ENCODE results near the gene UBE2QL1. TPM values are rescaled to one million over a fixed set of nuclear protein-coding genes. Genes with fewer than 3 reads are reported as not detected.

UBE2QL1 gene
- total and polyA plus RNA-seq, 2 donors (not counting 1 experiment from before 2014, with no cell fraction given): 0.33 to 1.7 TPM

DNA sequence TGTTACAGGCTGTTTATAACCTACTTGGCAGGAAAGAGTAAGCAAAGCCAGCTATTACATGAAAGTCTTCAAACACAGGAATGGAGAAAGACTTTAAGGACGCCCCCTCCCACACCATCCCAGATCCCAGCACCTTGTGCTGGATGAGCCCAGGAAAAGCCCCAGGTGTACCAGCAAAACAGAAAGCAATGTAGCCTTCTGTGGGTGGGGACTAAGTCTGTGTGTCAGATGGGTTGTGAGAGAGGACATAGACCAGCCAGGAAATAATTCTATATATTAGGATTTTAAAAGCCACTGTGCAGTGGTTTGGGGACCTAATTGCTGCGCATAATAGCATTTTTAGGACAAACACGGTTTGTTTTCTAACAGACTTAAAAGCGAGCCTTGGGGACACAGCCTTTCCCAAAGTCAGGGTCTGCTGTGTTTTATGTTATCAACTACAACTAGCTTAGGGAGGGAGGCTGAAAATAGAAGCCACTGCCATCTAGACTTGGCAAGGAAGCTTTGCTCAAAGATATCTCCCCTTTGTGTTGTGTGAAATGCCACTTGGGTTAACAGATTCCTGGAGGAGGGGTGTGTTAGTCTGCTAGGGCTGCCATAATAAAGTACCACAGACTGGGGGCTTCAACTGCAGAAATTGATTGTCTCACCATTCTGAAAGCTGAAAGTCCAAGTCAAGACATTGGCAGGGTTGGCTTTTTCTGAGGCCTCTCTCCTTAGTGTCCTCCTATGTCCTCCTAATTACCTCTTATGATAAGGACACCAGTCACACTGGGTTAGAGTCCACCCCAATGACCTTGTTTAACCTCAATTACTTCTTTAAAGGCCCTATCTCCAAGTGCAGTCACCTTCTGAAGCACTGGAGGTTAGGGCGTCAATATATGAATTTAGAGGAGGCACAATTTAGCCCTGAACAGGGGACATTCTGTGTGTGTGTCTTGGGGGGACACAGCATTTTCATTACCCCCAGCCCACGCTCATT is 17.2 kb upstream of the UBE2QL1 start:
- no peak for TF ChIP-seq EZH2 (IDR thresholded peaks at IDR 0.05; ENCODE audit: borderline replicate concordance, insufficient read depth, low read depth, low read length, poor library complexity, severe bottlenecking)
- TF ChIP-seq, protein P1, sequence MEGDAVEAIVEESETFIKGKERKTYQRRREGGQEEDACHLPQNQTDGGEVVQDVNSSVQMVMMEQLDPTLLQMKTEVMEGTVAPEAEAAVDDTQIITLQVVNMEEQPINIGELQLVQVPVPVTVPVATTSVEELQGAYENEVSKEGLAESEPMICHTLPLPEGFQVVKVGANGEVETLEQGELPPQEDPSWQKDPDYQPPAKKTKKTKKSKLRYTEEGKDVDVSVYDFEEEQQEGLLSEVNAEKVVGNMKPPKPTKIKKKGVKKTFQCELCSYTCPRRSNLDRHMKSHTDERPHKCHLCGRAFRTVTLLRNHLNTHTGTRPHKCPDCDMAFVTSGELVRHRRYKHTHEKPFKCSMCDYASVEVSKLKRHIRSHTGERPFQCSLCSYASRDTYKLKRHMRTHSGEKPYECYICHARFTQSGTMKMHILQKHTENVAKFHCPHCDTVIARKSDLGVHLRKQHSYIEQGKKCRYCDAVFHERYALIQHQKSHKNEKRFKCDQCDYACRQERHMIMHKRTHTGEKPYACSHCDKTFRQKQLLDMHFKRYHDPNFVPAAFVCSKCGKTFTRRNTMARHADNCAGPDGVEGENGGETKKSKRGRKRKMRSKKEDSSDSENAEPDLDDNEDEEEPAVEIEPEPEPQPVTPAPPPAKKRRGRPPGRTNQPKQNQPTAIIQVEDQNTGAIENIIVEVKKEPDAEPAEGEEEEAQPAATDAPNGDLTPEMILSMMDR (IDR thresholded peaks at IDR 0.05): no peak
- Mint-ChIP-seq H3K4me1 (no peaks in the 10 kb centered on the region), H3K9me3 (ENCODE audit: insufficient read depth) (no peaks in the 10 kb centered on the region), H3K4me3 (no peak overlapping the region), H3K27me3 (peaks cover 36% of the 10 kb centered on the region), H3K27ac (no peak overlapping the region)
- CTCF ChIA-PET: no interaction called here
- no peaks in the 10 kb centered on the region for H4K20me1 ChIP-seq (ENCODE audit: control insufficient read depth, insufficient read depth, low read length, poor library complexity, severe bottlenecking)
- H3K27ac ChIP-seq (ENCODE audit: low read length in 2 of 2): no peak overlapping the region
- intact Hi-C loops (cut with micrococcal nuclease): no loop called here
- H3K4me3 ChIP-seq (ENCODE audit: control extremely low read depth in 1 of 5, extremely low read depth in 1 of 5, insufficient read depth in 1 of 5, low read depth in 2 of 5, low read length in 4 of 5): no peak overlapping the region
- H3K4me1 ChIP-seq (ENCODE audit: control insufficient read depth in 2 of 2, insufficient read depth in 2 of 2, low read length in 2 of 2): no peaks in the 10 kb centered on the region
- POLR2A ChIA-PET: no interaction called here
- no peak for ATAC-seq (ENCODE audit: low read depth)
- H3K36me3 ChIP-seq (replicated peaks in 1 of 2; ENCODE audit: control extremely low read depth in 1 of 2, control insufficient read depth in 1 of 2, extremely low read depth in 1 of 2, insufficient read depth in 2 of 2, low read length in 1 of 2): no peaks in the 10 kb centered on the region
- H3K79me2 ChIP-seq (ENCODE audit: control insufficient read depth, insufficient read depth, low read length): no peaks in the 10 kb centered on the region
- WGBS (ENCODE audit: insufficient coverage): 20% methylated on average over 1 of the region's 6 CpGs
- H3K27me3 ChIP-seq (replicated peaks in 1 of 4; ENCODE audit: control extremely low read depth in 1 of 4, control insufficient read depth in 3 of 4, insufficient read depth in 4 of 4, low read length in 3 of 4): peaks cover 0 to 6% (median 1%) of the 10 kb centered on the region in 4 experiments
- DNase-seq: no peak
- H3K4me2 ChIP-seq (replicated peaks; ENCODE audit: low read depth, low read length, poor library complexity, severe bottlenecking): no peak overlapping the region
- peaks cover 0 to 3% (median 0%) of the 10 kb centered on the region in 3 donors for H3K9me3 ChIP-seq (ENCODE audit: control extremely low read depth in 1 of 3, control insufficient read depth in 2 of 3, insufficient read depth in 1 of 3, low read length in 2 of 3)
- no peak overlapping the region for H2AFZ ChIP-seq (ENCODE audit: insufficient read depth, low read depth, low read length, poor library complexity, severe bottlenecking)
- no peak overlapping the region for H3K9ac ChIP-seq (ENCODE audit: low read length)

DNA sequence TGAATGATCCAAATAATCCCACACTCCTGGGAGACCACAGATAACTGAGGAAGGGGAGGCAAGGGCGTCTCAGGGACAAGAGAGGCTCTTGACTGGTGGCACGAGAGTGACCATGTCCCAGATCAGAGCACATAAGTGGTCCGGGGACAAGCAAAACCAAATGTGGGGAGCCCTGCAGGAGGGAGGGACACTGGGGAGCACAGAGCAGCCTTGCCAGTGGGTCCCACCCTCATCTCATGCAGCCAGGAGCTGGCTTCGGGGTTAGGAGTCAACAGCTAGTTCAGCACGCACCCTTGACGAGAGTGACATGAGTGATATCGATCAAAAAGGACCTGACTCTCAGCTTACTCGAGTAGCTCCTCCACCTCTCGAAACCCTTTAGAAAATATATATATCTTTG is 16.5 kb upstream of the UBE2QL1 start:
- no peak for DNase-seq
- H3K4me1 Mint-ChIP-seq: no peaks in the 10 kb centered on the region
- ATAC-seq (ENCODE audit: low read depth): no peak
- ChIA-PET POLR2A (no interaction called here), CTCF (no interaction called here)
- Histone ChIP-seq H3K27ac (ENCODE audit: low read length in 2 of 2) (no peak overlapping the region), H3K27me3 (replicated peaks in 1 of 4; ENCODE audit: control extremely low read depth in 1 of 4, control insufficient read depth in 3 of 4, insufficient read depth in 4 of 4, low read length in 3 of 4) (peaks cover 0 to 6% (median 1%) of the 10 kb centered on the region in 4 experiments), H4K20me1 (ENCODE audit: control insufficient read depth, insufficient read depth, low read length, poor library complexity, severe bottlenecking) (no peaks in the 10 kb centered on the region), H3K4me2 (replicated peaks; ENCODE audit: low read depth, low read length, poor library complexity, severe bottlenecking) (no peak overlapping the region), H3K79me2 (ENCODE audit: control insufficient read depth, insufficient read depth, low read length) (no peaks in the 10 kb centered on the region), H2AFZ (ENCODE audit: insufficient read depth, low read depth, low read length, poor library complexity, severe bottlenecking) (no peak overlapping the region), H3K9me3 (ENCODE audit: control extremely low read depth in 1 of 3, control insufficient read depth in 2 of 3, insufficient read depth in 1 of 3, low read length in 2 of 3) (peaks cover 0 to 3% (median 0%) of the 10 kb centered on the region in 3 donors), H3K36me3 (replicated peaks in 1 of 2; ENCODE audit: control extremely low read depth in 1 of 2, control insufficient read depth in 1 of 2, extremely low read depth in 1 of 2, insufficient read depth in 2 of 2, low read length in 1 of 2) (no peaks in the 10 kb centered on the region), H3K9ac (ENCODE audit: low read length) (no peak overlapping the region), H3K4me1 (ENCODE audit: control insufficient read depth in 2 of 2, insufficient read depth in 2 of 2, low read length in 2 of 2) (no peaks in the 10 kb centered on the region), H3K4me3 (ENCODE audit: control extremely low read depth in 1 of 5, extremely low read depth in 1 of 5, insufficient read depth in 1 of 5, low read depth in 2 of 5, low read length in 4 of 5) (no peak overlapping the region)
- WGBS (ENCODE audit: insufficient coverage): 83% methylated on average over 5 of the region's 9 CpGs
- no peak overlapping the region for H3K27ac Mint-ChIP-seq
- H3K9me3 Mint-ChIP-seq (ENCODE audit: insufficient read depth): no peaks in the 10 kb centered on the region
- no peak for TF ChIP-seq EZH2 (IDR thresholded peaks at IDR 0.05; ENCODE audit: borderline replicate concordance, insufficient read depth, low read depth, low read length, poor library complexity, severe bottlenecking)
- TF ChIP-seq, protein P1 (IDR thresholded peaks at IDR 0.05): no peak
- intact Hi-C loops (cut with micrococcal nuclease): no loop called here
- H3K27me3 Mint-ChIP-seq: peaks cover 36% of the 10 kb centered on the region
- no peak overlapping the region for H3K4me3 Mint-ChIP-seq
